ENCODE data around the gene CALHM4. TPM values are rescaled to one million over a fixed set of nuclear protein-coding genes. Genes with fewer than 3 reads are reported as not detected.

The CALHM4 gene
- total and polyA plus RNA-seq, 4 donors = not detected

- no peak for TF ChIP-seq REST (IDR thresholded peaks at IDR 0.05)
- TF ChIP-seq ATF3 (IDR thresholded peaks at IDR 0.05) = no peak
These were observed 41.4 kb upstream of the CALHM4 start (continued) for GRCh38 chr6:116512111-116512559.

GRCh38 chr6:116512734-116513133 is 40.8 kb upstream of the CALHM4 start:
- no peak for DNase-seq (ENCODE audit: low spot score)
- no peaks in the 10 kb centered on the region for H3K4me1 ChIP-seq (ENCODE audit: control insufficient read depth in 4 of 4, insufficient read depth in 4 of 4, low read length in 3 of 4)
- H3K4me3 ChIP-seq (ENCODE audit: low read depth in 1 of 3, low read length in 3 of 3) = peak overlapping the region in 1 of 3 donors; percentile 19
- H3K27ac ChIP-seq (ENCODE audit: low read depth in 1 of 2, low read length in 2 of 2) = no peak overlapping the region
- H3K9ac ChIP-seq (ENCODE audit: low read depth in 1 of 2, low read length in 2 of 2) = peak overlapping the region in 1 of 2 donors; percentile 20
- no peaks in the 10 kb centered on the region for H3K27me3 ChIP-seq (ENCODE audit: control insufficient read depth in 4 of 4, insufficient read depth in 4 of 4, low read length in 3 of 4)
- TF ChIP-seq FOXA2 (IDR thresholded peaks at IDR 0.05) = no peak
- no peak for TF ChIP-seq HNF4A (conservative IDR thresholded peaks at IDR 0.05)
- H3K9me3 ChIP-seq (ENCODE audit: control insufficient read depth in 4 of 4, low read length in 3 of 4) = peaks cover 0 to 4% (median under 1%) of the 10 kb centered on the region in 4 donors
- H3K36me3 ChIP-seq (ENCODE audit: control insufficient read depth in 4 of 4, insufficient read depth in 3 of 4, low read depth in 1 of 4, low read length in 3 of 4) = no peaks in the 10 kb centered on the region

- H3K9ac ChIP-seq (ENCODE audit: low read depth in 1 of 2, low read length in 2 of 2) = no peak overlapping the region
- 91% methylated on average over 2 of the region's 2 CpGs for WGBS
- TF ChIP-seq RAD21 (IDR thresholded peaks at IDR 0.05) (no peak), ATF3 (IDR thresholded peaks at IDR 0.05) (no peak), NR2F2 (IDR thresholded peaks at IDR 0.05) (no peak), FOXA1 (IDR thresholded peaks at IDR 0.05) (no peak), GABPA (IDR thresholded peaks at IDR 0.05 in 1 of 2, conservative IDR thresholded peaks at IDR 0.05 in 1 of 2) (no peak), EGR1 (IDR thresholded peaks at IDR 0.05; ENCODE audit: low read depth in 2 of 2) (no peak), CTCF (IDR thresholded peaks at IDR 0.05; ENCODE audit: low read depth, low read length, missing input control) (no peak), HNF4A (conservative IDR thresholded peaks at IDR 0.05) (no peak), FOXA2 (IDR thresholded peaks at IDR 0.05) (no peak), SP1 (IDR thresholded peaks at IDR 0.05) (no peak), TAF1 (conservative IDR thresholded peaks at IDR 0.05) (no peak), JUND (IDR thresholded peaks at IDR 0.05) (no peak), REST (IDR thresholded peaks at IDR 0.05) (no peak), MAX (IDR thresholded peaks at IDR 0.05) (no peak), HNF4G (IDR thresholded peaks at IDR 0.05) (no peak), ZBTB33 (IDR thresholded peaks at IDR 0.05) (no peak)
These were observed 40.2 kb upstream of the CALHM4 start for GRCh38 chr6:116513224-116513875.

More at GRCh38 chr6:116513224-116513875, 40.2 kb upstream of the CALHM4 start:
- DNase-seq (ENCODE audit: low spot score) = no peak
- Histone ChIP-seq H3K36me3 (ENCODE audit: control insufficient read depth in 4 of 4, insufficient read depth in 3 of 4, low read depth in 1 of 4, low read length in 3 of 4) (no peaks in the 10 kb centered on the region), H3K9me3 (ENCODE audit: control insufficient read depth in 4 of 4, low read length in 3 of 4) (peaks cover 0 to 4% (median 0%) of the 10 kb centered on the region in 4 donors), H3K4me3 (ENCODE audit: low read depth in 1 of 3, low read length in 3 of 3) (no peak overlapping the region), H3K4me1 (ENCODE audit: control insufficient read depth in 4 of 4, insufficient read depth in 4 of 4, low read length in 3 of 4) (no peaks in the 10 kb centered on the region), H3K27me3 (ENCODE audit: control insufficient read depth in 4 of 4, insufficient read depth in 4 of 4, low read length in 3 of 4) (no peaks in the 10 kb centered on the region), H3K27ac (ENCODE audit: low read depth in 1 of 2, low read length in 2 of 2) (no peak overlapping the region)

All from liver (tissue), 9 donors.